Upper lobe of left lung (tissue), 4 donors: ENCODE measurements around the gene CLDN5.

Source experiments
- CTCF ChIP-seq, 6 experiments: fragments of 450-650 bp in 4 of 6; fragments of 200-600 bp in 2 of 6; sonication (generic) in 2 of 6; IDR thresholded peaks; one replicate each; pipeline ENCODE4 v1.5.1; 2016 to 2019; ENCODE audit warnings: antibody characterized with exemption in 6 of 6
- POLR2A ChIP-seq, 4 donors: fragments of 450-650 bp; IDR thresholded peaks; one replicate each; pipeline ENCODE4 v1.5.1; 2016 to 2017; ENCODE audit warnings: antibody characterized with exemption in 4 of 4, mild to moderate bottlenecking in 2 of 4
- POLR2AphosphoS5 ChIP-seq, 2 donors: sonication (generic); formaldehyde crosslinking; IDR thresholded peaks; one replicate each; pipeline ENCODE4 v1.5.1; 2017; ENCODE audit warnings: antibody characterized with exemption in 2 of 2

GRCh38 chr22:19550382-19550781 is 26.2 kb upstream of the CLDN5 start:
- TF ChIP-seq POLR2A (IDR thresholded peaks at IDR 0.05) (no peak), CTCF (IDR thresholded peaks at IDR 0.05) (no peak), POLR2AphosphoS5 (IDR thresholded peaks at IDR 0.05) (no peak)
